GM19324 (cell line): Measurements from ENCODE around the gene NPHP1.
"Not testable (repeated sequence)": the region's sequence is repeated elsewhere in the genome, so short reads cannot be mapped to it uniquely, and the experiment has no call there.

Experiments
- ATAC-seq: cut with Tn5 transposase; IDR thresholded peaks from one replicate; pipeline ENCODE4 v1.9.1; 2021; ENCODE audit warnings: mild to moderate bottlenecking, moderate library complexity; ENCODE audit not compliant: unreplicated experiment, low FRiP score

The NPHP1 gene

GRCh38 chr2:110078104-110078503, 126.7 kb downstream of the NPHP1 start:
- ATAC-seq, result not testable (repeated sequence)

- ATAC-seq, result not testable (repeated sequence)
Observed at GRCh38 chr2:110075896-110076295, 128.9 kb downstream of the NPHP1 start.
